HepG2 (cell line): ENCODE results near the gene JPH4. TPM values are rescaled to one million over a fixed set of nuclear protein-coding genes. Genes with fewer than 3 reads are reported as not detected.

Source experiments
- DNMT3B ChIP-seq: conservative IDR thresholded peaks from 2 replicates; pipeline ENCODE4 v1.6.1; 2016; ENCODE audit warnings: missing biosample characterization, control low read depth
- IRF9 ChIP-seq: sonication (generic); formaldehyde crosslinking; IDR thresholded peaks from 2 replicates; pipeline ENCODE4 v1.8.0; 2022; ENCODE audit warnings: missing genetic modification reagents, mild to moderate bottlenecking, borderline replicate concordance
- MYNN ChIP-seq: sonication (generic); formaldehyde crosslinking; IDR thresholded peaks from 2 replicates; pipeline ENCODE4 v1.4.0; 2020; ENCODE audit warnings: mild to moderate bottlenecking, low read depth, missing genetic modification reagents
- REST ChIP-seq, 2 experiments: IDR thresholded peaks; 2 replicates each; pipeline ENCODE4 v1.6.1; 2011 to 2012; ENCODE audit warnings: low read length in 2 of 2, borderline replicate concordance in 1 of 2, low read depth in 1 of 2, mild to moderate bottlenecking in 1 of 2, moderate library complexity in 1 of 2
- ZBTB42 ChIP-seq: sonication (generic); formaldehyde crosslinking; IDR thresholded peaks from 2 replicates; pipeline ENCODE4 v1.5.0; 2020; ENCODE audit warnings: mild to moderate bottlenecking, missing genetic modification reagents
- ZNF503 ChIP-seq: sonication (generic); formaldehyde crosslinking; IDR thresholded peaks from 2 replicates; pipeline ENCODE4 v1.4.0; 2020; ENCODE audit warnings: missing genetic modification reagents
- ZNF766 ChIP-seq: sonication (generic); formaldehyde crosslinking; IDR thresholded peaks from 2 replicates; pipeline ENCODE4 v1.5.0; 2020; ENCODE audit warnings: missing genetic modification reagents, borderline replicate concordance
- ZNF878 ChIP-seq: sonication (generic); formaldehyde crosslinking; IDR thresholded peaks from 2 replicates; pipeline ENCODE4 v1.8.1; 2023; ENCODE audit warnings: mild to moderate bottlenecking, missing genetic modification reagents, moderate library complexity
- polyA plus RNA-seq, 8 experiments: library from polyadenylated mRNA; depleted of rRNA in 3 of 8; stranded (reverse) in 7 of 8; unstranded in 1 of 8; fragments of >200 nt; fragmentation: Illumina TruSeq in 4 of 8; extraction: Trizol in 4 of 8; gene quantifications; 2 replicates each; pipeline versions ENCODE4 v1.2.1 to v1.2.3, GENCODE V29; 2011 to 2016; ENCODE audit warnings: low read depth in 4 of 8, missing spikeins in 1 of 8, mixed read lengths in 1 of 8; ENCODE audit not compliant: insufficient read depth in 1 of 8
- total RNA-seq, 5 experiments: library from RNA; depleted of rRNA; stranded (reverse); fragments of >200 nt; fragmentation: Illumina TruSeq; extraction: Trizol; gene quantifications; 2 replicates each; pipeline ENCODE4 v1.2.3, GENCODE V29; 2016; ENCODE audit warnings: low read depth in 1 of 5
- TF ChIP-seq, protein P1 (sequence below): IDR thresholded peaks from 2 replicates; pipeline ENCODE4 v1.6.1; 2016; ENCODE audit warnings: low read depth, missing genetic modification reagents, missing compliant biosample characterization
- TF ChIP-seq, protein P2 (sequence below): sonication (generic); formaldehyde crosslinking; IDR thresholded peaks from 2 replicates; pipeline ENCODE4 v1.4.0; 2020; ENCODE audit warnings: mild to moderate bottlenecking, low read depth, missing genetic modification reagents

The JPH4 gene
- total and polyA plus RNA-seq, 2 of the 13 experiments (the other 11 are each of a cell fraction or from before 2014, with no cell fraction given): 0.08 to 0.22 TPM

- TF ChIP-seq REST (IDR thresholded peaks at IDR 0.05; ENCODE audit: borderline replicate concordance in 1 of 2, low read depth in 1 of 2, low read length in 2 of 2) (peak in 1 of 2 experiments; percentile 25; a peak in 1 of 4 replicates), ZNF503 (CRISPR knock-in tag) (0 out of 2 replicates have a peak, but pooled peaks have one; percentile 50), ZBTB42 (peak; percentile 97), DNMT3B (CRISPR knock-in tag) (no peak), IRF9 (CRISPR knock-in tag) (peak; percentile 95), MYNN (CRISPR knock-in tag) (no peak), ZNF878 (CRISPR knock-in tag) (no peak), ZNF766 (peak; percentile 69; the same call in 1 of the 2 replicates)
- TF ChIP-seq, protein P1, sequence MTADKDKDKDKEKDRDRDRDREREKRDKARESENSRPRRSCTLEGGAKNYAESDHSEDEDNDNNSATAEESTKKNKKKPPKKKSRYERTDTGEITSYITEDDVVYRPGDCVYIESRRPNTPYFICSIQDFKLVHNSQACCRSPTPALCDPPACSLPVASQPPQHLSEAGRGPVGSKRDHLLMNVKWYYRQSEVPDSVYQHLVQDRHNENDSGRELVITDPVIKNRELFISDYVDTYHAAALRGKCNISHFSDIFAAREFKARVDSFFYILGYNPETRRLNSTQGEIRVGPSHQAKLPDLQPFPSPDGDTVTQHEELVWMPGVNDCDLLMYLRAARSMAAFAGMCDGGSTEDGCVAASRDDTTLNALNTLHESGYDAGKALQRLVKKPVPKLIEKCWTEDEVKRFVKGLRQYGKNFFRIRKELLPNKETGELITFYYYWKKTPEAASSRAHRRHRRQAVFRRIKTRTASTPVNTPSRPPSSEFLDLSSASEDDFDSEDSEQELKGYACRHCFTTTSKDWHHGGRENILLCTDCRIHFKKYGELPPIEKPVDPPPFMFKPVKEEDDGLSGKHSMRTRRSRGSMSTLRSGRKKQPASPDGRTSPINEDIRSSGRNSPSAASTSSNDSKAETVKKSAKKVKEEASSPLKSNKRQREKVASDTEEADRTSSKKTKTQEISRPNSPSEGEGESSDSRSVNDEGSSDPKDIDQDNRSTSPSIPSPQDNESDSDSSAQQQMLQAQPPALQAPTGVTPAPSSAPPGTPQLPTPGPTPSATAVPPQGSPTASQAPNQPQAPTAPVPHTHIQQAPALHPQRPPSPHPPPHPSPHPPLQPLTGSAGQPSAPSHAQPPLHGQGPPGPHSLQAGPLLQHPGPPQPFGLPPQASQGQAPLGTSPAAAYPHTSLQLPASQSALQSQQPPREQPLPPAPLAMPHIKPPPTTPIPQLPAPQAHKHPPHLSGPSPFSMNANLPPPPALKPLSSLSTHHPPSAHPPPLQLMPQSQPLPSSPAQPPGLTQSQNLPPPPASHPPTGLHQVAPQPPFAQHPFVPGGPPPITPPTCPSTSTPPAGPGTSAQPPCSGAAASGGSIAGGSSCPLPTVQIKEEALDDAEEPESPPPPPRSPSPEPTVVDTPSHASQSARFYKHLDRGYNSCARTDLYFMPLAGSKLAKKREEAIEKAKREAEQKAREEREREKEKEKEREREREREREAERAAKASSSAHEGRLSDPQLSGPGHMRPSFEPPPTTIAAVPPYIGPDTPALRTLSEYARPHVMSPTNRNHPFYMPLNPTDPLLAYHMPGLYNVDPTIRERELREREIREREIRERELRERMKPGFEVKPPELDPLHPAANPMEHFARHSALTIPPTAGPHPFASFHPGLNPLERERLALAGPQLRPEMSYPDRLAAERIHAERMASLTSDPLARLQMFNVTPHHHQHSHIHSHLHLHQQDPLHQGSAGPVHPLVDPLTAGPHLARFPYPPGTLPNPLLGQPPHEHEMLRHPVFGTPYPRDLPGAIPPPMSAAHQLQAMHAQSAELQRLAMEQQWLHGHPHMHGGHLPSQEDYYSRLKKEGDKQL: no peak
- TF ChIP-seq, protein P2, sequence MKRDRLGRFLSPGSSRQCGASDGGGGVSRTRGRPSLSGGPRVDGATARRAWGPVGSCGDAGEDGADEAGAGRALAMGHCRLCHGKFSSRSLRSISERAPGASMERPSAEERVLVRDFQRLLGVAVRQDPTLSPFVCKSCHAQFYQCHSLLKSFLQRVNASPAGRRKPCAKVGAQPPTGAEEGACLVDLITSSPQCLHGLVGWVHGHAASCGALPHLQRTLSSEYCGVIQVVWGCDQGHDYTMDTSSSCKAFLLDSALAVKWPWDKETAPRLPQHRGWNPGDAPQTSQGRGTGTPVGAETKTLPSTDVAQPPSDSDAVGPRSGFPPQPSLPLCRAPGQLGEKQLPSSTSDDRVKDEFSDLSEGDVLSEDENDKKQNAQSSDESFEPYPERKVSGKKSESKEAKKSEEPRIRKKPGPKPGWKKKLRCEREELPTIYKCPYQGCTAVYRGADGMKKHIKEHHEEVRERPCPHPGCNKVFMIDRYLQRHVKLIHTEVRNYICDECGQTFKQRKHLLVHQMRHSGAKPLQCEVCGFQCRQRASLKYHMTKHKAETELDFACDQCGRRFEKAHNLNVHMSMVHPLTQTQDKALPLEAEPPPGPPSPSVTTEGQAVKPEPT (CRISPR knock-in tag): peak; percentile 50; the same call in 1 of the 2 replicates
These were observed 27.1 kb downstream of the JPH4 start, which contains the start of gene ZFHX2 (continued) for GRCh38 chr14:23551266-23552028.
